Panc1 (cell line): Measurements from ENCODE around the gene PROK2. TPM values are rescaled to one million over a fixed set of nuclear protein-coding genes. Genes with fewer than 3 reads are reported as not detected.

ENCODE experiments used
- ATAC-seq: fragments of 200-7000 bp; cut with Tn5 transposase; 2 replicates; pipeline ENCODE4 v1.9.1; 2020; ENCODE audit warnings: mild to moderate bottlenecking, moderate library complexity
- BruUV-seq: library from RNA; stranded (reverse); fragments of 400-500 nt; replicated peaks from 2 replicates; lab custom pipeline; 2021; lab: Mats Ljungman, UMichigan
- CTCF ChIA-PET: fragments of 300-600 bp; sonication (Branson Sonifier 250); formaldehyde crosslinking; loops from one replicate; lab custom pipeline; 2022; ENCODE audit warnings: antibody characterized with exemption; lab: Charles Lee
- POLR2A ChIA-PET: fragments of 300-600 bp; sonication (Branson Sonifier 250); formaldehyde crosslinking; loops from one replicate; lab custom pipeline; 2022; ENCODE audit warnings: antibody characterized with exemption; lab: Charles Lee
- DNase-seq: peaks from one replicate; pipeline ENCODE4 v3.0.0-alpha.2; 2010; ENCODE audit warnings: low read depth, low spot score
- H3K27ac ChIP-seq: 2 replicates; pipeline ENCODE4 v1.5.1; 2011; ENCODE audit warnings: mild to moderate bottlenecking, low read length, inconsistent platforms
- H3K27me3 ChIP-seq: fragments of 200-500 bp; sonication (Bioruptor generic); 2 replicates; pipeline ENCODE4 v1.6.0; 2014; ENCODE audit warnings: low read length, inconsistent platforms; ENCODE audit not compliant: control insufficient read depth, insufficient read depth
- H3K36me3 ChIP-seq: fragments of 200-500 bp; sonication (Bioruptor generic); 2 replicates; pipeline ENCODE4 v1.5.1; 2014; ENCODE audit warnings: inconsistent platforms, mild to moderate bottlenecking, low read length, moderate library complexity; ENCODE audit not compliant: control insufficient read depth, insufficient read depth
- H3K4me1 ChIP-seq: 2 replicates; pipeline ENCODE4 v1.5.1; 2011; ENCODE audit warnings: inconsistent platforms, mild to moderate bottlenecking, low read length, moderate library complexity; ENCODE audit not compliant: control insufficient read depth, insufficient read depth
- H3K4me3 ChIP-seq, 2 experiments: 2 replicates each; pipeline ENCODE4 v1.5.1; 2011 to 2012; ENCODE audit warnings: low read depth in 2 of 2, low read length in 2 of 2, mild to moderate bottlenecking in 2 of 2, inconsistent platforms in 1 of 2, moderate library complexity in 1 of 2
- H3K9me3 ChIP-seq: fragments of 200-500 bp; sonication (Bioruptor generic); 2 replicates; pipeline ENCODE4 v1.5.1; 2014; ENCODE audit warnings: low read depth, mild to moderate bottlenecking, inconsistent platforms, low read length, moderate library complexity; ENCODE audit not compliant: control insufficient read depth, insufficient read depth
- POLR2AphosphoS5 ChIP-seq: IDR thresholded peaks from 2 replicates; pipeline ENCODE4 v1.6.1; 2012; ENCODE audit warnings: mild to moderate bottlenecking, low read depth, low read length, moderate library complexity
- SIN3A ChIP-seq: IDR thresholded peaks from 2 replicates; pipeline ENCODE4 v1.6.1; 2012; ENCODE audit warnings: low read depth, mild to moderate bottlenecking, low read length, moderate library complexity, borderline replicate concordance; ENCODE audit not compliant: insufficient read depth
- TCF7L2 ChIP-seq: IDR thresholded peaks from 2 replicates; pipeline ENCODE4 v1.6.1; 2011; ENCODE audit warnings: mild to moderate bottlenecking, low read depth, low read length, inconsistent platforms
- in situ Hi-C: cut with HindIII; loops from 2 replicates; pipeline ENCODE4 v1.10.0; 2016; ENCODE audit warnings: low sequenced_read_pairs, low pct_unique_long_range_greater_than_20kb
- intact Hi-C: fragments of 100-400 bp; cut with micrococcal nuclease; formaldehyde crosslinking; loops from one replicate; pipeline ENCODE4 v1.10.0; 2022; ENCODE audit not compliant: unreplicated experiment
- total RNA-seq: library from RNA; stranded (reverse); gene quantifications from one replicate; pipeline ENCODE4 v1.2.1, GENCODE V29; 2021; ENCODE audit not compliant: unreplicated experiment
- TF ChIP-seq, protein P1 (sequence below), 2 experiments: IDR thresholded peaks; 2 replicates each; pipeline ENCODE4 v1.6.1; 2011 to 2012; ENCODE audit warnings: low read depth in 2 of 2, control low read depth in 1 of 2, low read length in 1 of 2, mild to moderate bottlenecking in 1 of 2, moderate library complexity in 1 of 2; ENCODE audit not compliant: insufficient read depth in 1 of 2
- TF ChIP-seq, protein P2 (sequence below): fragments of 450-650 bp; IDR thresholded peaks from 2 replicates; pipeline ENCODE4 v1.5.1; 2017; ENCODE audit warnings: mild to moderate bottlenecking

PROK2 gene
- total RNA-seq, 1 experiment from 2014 or later = not detected

DNA sequence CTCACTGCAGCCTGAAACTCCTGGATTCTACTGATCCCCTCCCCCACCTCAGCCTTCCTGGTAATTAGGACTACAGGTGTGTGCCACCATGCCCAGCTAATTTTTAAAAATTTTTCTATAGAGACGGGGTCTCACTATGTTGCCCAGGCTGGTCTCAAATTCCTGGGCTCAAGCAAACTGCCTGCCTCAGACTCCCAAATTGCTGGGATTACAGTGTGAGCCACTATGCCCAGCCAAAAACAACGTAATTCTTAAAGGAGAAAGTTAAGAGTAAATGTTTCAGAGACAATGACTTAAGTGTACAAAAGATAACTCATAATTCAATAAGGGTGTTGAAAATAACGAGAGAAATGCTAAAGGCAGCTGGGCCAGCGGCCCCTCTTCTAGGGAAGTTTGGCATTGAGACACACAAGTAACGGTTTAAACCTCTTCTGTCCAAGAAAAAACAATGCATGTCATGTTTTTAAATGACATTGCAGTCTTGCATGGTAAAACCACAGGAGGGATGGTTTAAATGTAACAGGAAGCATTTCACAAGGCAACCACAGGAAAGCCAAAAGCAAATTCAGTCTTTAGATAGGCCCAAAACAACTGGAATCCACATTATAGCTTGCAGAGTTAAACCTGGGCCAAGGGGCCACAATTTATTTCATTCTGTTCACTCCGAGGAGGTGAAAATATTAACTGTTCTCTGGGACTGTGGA lies 5.1 kb downstream of the PROK2 start:
- BruUV-seq = no TSS peak
- no peak for DNase-seq
- CTCF ChIA-PET = no interaction called here
- H3K4me1 ChIP-seq = no peaks in the 10 kb centered on the region
- no peaks in the 10 kb centered on the region for H3K9me3 ChIP-seq
- TF ChIP-seq POLR2AphosphoS5 = no peak
- TF ChIP-seq SIN3A = no peak
- TF ChIP-seq, protein P1, sequence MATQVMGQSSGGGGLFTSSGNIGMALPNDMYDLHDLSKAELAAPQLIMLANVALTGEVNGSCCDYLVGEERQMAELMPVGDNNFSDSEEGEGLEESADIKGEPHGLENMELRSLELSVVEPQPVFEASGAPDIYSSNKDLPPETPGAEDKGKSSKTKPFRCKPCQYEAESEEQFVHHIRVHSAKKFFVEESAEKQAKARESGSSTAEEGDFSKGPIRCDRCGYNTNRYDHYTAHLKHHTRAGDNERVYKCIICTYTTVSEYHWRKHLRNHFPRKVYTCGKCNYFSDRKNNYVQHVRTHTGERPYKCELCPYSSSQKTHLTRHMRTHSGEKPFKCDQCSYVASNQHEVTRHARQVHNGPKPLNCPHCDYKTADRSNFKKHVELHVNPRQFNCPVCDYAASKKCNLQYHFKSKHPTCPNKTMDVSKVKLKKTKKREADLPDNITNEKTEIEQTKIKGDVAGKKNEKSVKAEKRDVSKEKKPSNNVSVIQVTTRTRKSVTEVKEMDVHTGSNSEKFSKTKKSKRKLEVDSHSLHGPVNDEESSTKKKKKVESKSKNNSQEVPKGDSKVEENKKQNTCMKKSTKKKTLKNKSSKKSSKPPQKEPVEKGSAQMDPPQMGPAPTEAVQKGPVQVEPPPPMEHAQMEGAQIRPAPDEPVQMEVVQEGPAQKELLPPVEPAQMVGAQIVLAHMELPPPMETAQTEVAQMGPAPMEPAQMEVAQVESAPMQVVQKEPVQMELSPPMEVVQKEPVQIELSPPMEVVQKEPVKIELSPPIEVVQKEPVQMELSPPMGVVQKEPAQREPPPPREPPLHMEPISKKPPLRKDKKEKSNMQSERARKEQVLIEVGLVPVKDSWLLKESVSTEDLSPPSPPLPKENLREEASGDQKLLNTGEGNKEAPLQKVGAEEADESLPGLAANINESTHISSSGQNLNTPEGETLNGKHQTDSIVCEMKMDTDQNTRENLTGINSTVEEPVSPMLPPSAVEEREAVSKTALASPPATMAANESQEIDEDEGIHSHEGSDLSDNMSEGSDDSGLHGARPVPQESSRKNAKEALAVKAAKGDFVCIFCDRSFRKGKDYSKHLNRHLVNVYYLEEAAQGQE (IDR thresholded peaks at IDR 0.05; ENCODE audit: insufficient read depth in 1 of 2, low read depth in 2 of 2, low read length in 1 of 2) = no peak
- TF ChIP-seq, protein P2, sequence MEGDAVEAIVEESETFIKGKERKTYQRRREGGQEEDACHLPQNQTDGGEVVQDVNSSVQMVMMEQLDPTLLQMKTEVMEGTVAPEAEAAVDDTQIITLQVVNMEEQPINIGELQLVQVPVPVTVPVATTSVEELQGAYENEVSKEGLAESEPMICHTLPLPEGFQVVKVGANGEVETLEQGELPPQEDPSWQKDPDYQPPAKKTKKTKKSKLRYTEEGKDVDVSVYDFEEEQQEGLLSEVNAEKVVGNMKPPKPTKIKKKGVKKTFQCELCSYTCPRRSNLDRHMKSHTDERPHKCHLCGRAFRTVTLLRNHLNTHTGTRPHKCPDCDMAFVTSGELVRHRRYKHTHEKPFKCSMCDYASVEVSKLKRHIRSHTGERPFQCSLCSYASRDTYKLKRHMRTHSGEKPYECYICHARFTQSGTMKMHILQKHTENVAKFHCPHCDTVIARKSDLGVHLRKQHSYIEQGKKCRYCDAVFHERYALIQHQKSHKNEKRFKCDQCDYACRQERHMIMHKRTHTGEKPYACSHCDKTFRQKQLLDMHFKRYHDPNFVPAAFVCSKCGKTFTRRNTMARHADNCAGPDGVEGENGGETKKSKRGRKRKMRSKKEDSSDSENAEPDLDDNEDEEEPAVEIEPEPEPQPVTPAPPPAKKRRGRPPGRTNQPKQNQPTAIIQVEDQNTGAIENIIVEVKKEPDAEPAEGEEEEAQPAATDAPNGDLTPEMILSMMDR = no peak
- TF ChIP-seq TCF7L2 = no peak
- intact Hi-C loops (no loop called here), in situ Hi-C loops (no loop called here)
- ATAC-seq = no peak
- H3K27ac ChIP-seq = no peak overlapping the region
- no peaks in the 10 kb centered on the region; the same call in 1 of the 2 replicates for H3K36me3 ChIP-seq
- POLR2A ChIA-PET = no interaction called here
- peaks cover 20% of the 10 kb centered on the region for H3K27me3 ChIP-seq
- no peak overlapping the region for H3K4me3 ChIP-seq

DNA sequence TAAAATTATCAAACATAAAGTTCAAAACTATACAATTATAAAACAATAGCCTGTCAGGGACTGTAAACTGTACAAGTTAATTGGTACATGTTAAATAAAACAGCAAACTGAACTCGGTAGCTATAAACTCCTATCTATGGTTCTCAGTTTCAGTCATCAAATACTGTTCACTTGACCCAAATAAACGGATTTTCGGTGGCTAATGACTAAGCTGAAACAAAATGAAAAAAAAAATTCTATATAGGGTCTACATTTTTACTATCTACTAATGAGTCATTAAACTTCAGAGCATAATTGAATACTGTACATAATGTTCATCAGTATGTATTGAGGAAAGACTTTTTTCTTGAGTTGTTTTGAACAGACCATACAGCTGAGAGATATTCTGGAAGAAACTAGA lies 6.6 kb downstream of the PROK2 start:
- CTCF ChIA-PET = no interaction called here
- H3K27ac ChIP-seq = no peak overlapping the region
- ATAC-seq = no peak

More for the DNA sequence above, 6.6 kb downstream of the PROK2 start:
- TF ChIP-seq POLR2AphosphoS5 = no peak
- TF ChIP-seq, protein P2 = no peak
- TF ChIP-seq, protein P1 (IDR thresholded peaks at IDR 0.05; ENCODE audit: insufficient read depth in 1 of 2, low read depth in 2 of 2, low read length in 1 of 2) = no peak
- TF ChIP-seq TCF7L2 = no peak
- no peak for TF ChIP-seq SIN3A
- POLR2A ChIA-PET = no interaction called here
- in situ Hi-C loops (no loop called here), intact Hi-C loops (no loop called here)
- peaks cover 10% of the 10 kb centered on the region for H3K27me3 ChIP-seq
- no peaks in the 10 kb centered on the region for H3K4me1 ChIP-seq
- H3K36me3 ChIP-seq = no peaks in the 10 kb centered on the region; the same call in 1 of the 2 replicates
- H3K9me3 ChIP-seq = no peaks in the 10 kb centered on the region
- DNase-seq = no peak
- no peak overlapping the region for H3K4me3 ChIP-seq
- BruUV-seq = no TSS peak
